BJ (cell line): ENCODE data around the gene CATSPER3. TPM values are rescaled to one million over a fixed set of nuclear protein-coding genes. Genes with fewer than 3 reads are reported as not detected.

Experiments
- CTCF ChIA-PET: fragments of 350-600 bp; formaldehyde crosslinking; extraction: SDS; loops from one replicate; lab custom pipeline; 2021; ENCODE audit warnings: antibody characterized with exemption, inconsistent platforms; lab: Yijun Ruan, JAX
- POLR2A ChIA-PET: fragments of 300-600 bp; sonication (Branson Sonifier 250); formaldehyde crosslinking; extraction: SDS; loops from one replicate; lab custom pipeline; 2021; ENCODE audit warnings: antibody characterized with exemption; lab: Charles Lee
- DNase-seq: peaks from one replicate; pipeline ENCODE4 v3.0.0-alpha.2; 2011; ENCODE audit warnings: low read depth
- H3K27me3 ChIP-seq: 2 replicates; pipeline ENCODE4 v1.6.0; 2011; ENCODE audit warnings: low read length; ENCODE audit not compliant: control insufficient read depth, insufficient read depth
- H3K36me3 ChIP-seq: 2 replicates; pipeline ENCODE4 v1.5.1; 2011; ENCODE audit warnings: low read length; ENCODE audit not compliant: control insufficient read depth, insufficient read depth
- H3K4me3 ChIP-seq: 2 replicates; pipeline ENCODE4 v1.5.1; 2011; ENCODE audit warnings: low read depth, mild to moderate bottlenecking, control low read depth, low read length
- CTCF ChIP-seq: IDR thresholded peaks from 2 replicates; pipeline ENCODE4 v1.5.1; 2011; ENCODE audit warnings: low read depth, mild to moderate bottlenecking, control low read depth, inconsistent platforms, low read length, moderate library complexity; ENCODE audit not compliant: insufficient read depth
- polyA plus RNA-seq: library from polyadenylated mRNA; depleted of rRNA; stranded (reverse); fragments of >200 nt; gene quantifications from 2 replicates; pipeline ENCODE4 v1.2.3, GENCODE V29; 2011

CATSPER3 gene
- polyA plus RNA-seq, 1 experiment = 0.43 TPM

- ChIA-PET POLR2A (interaction anchor here (0.6 kb wide), 1 partner anchor 66 kb away, joined by 3 read pairs; no protein-coding TSS in a partner anchor), CTCF (interaction anchor here (1.0 kb wide), 1 partner anchor 14 kb away, joined by 3 read pairs; no protein-coding TSS in a partner anchor)
- TF ChIP-seq CTCF = no peak
- DNase-seq = no peak
- Histone ChIP-seq H3K4me3 (no peak overlapping the region), H3K27me3 (no peaks in the 10 kb centered on the region), H3K36me3 (no peaks in the 10 kb centered on the region)
These were observed 50.8 kb downstream of the CATSPER3 start for GRCh38 chr5:135018457-135018856.

- Histone ChIP-seq H3K36me3 (no peaks in the 10 kb centered on the region), H3K4me3 (no peak overlapping the region), H3K27me3 (no peaks in the 10 kb centered on the region)
- TF ChIP-seq CTCF = no peak
- POLR2A ChIA-PET = no interaction called here
- CTCF ChIA-PET = interaction anchor here (1.0 kb wide), 1 partner anchor 14 kb away, joined by 3 read pairs; no protein-coding TSS in a partner anchor
- no peak for DNase-seq
These were observed 51.6 kb downstream of the CATSPER3 start for GRCh38 chr5:135019314-135019713.

- CTCF ChIA-PET = no interaction called here
- POLR2A ChIA-PET = no interaction called here
- no peak for TF ChIP-seq CTCF
- Histone ChIP-seq H3K4me3 (no peak overlapping the region), H3K36me3 (no peaks in the 10 kb centered on the region), H3K27me3 (no peaks in the 10 kb centered on the region)
- DNase-seq = no peak
These were observed 52.6 kb downstream of the CATSPER3 start for GRCh38 chr5:135020111-135020895.

GRCh38 chr5:135024956-135025729, 57.4 kb downstream of the CATSPER3 start:
- POLR2A ChIA-PET = no interaction called here
- DNase-seq = no peak
- CTCF ChIA-PET = interaction anchor here (1.8 kb wide), 1 partner anchor 166 kb away, joined by 4 read pairs; no protein-coding TSS in a partner anchor
- Histone ChIP-seq H3K36me3 (peaks cover 4% of the 10 kb centered on the region), H3K4me3 (no peak overlapping the region), H3K27me3 (no peaks in the 10 kb centered on the region)
- no peak for TF ChIP-seq CTCF
